GM12892 (cell line): ENCODE data around the gene FAM174C.
A peak's percentile ranks its signal among the peaks of the same experiment; 100 is the strongest.

Experiments
- DNase-seq: peaks from one replicate; pipeline ENCODE4 v3.0.0; 2011; ENCODE audit not compliant: insufficient read length
- FAIRE-seq: peaks from 2 replicates; lab custom pipeline; 2011; peaks lifted over from hg19 to GRCh38; lab: Jason Lieb, UNC
- POLR2A ChIP-seq: IDR thresholded peaks from 2 replicates; pipeline ENCODE4 v1.6.1; 2011; ENCODE audit warnings: low read depth, low read length, control low read depth
- POLR2AphosphoS5 ChIP-seq: IDR thresholded peaks from 2 replicates; pipeline ENCODE4 v1.6.1; 2011; ENCODE audit warnings: low read depth, low read length, control low read depth
- TAF1 ChIP-seq: IDR thresholded peaks from 2 replicates; pipeline ENCODE4 v1.6.1; 2011; ENCODE audit warnings: low read depth, mild to moderate bottlenecking, control low read depth, low read length, borderline replicate concordance

Gene FAM174C

DNA sequence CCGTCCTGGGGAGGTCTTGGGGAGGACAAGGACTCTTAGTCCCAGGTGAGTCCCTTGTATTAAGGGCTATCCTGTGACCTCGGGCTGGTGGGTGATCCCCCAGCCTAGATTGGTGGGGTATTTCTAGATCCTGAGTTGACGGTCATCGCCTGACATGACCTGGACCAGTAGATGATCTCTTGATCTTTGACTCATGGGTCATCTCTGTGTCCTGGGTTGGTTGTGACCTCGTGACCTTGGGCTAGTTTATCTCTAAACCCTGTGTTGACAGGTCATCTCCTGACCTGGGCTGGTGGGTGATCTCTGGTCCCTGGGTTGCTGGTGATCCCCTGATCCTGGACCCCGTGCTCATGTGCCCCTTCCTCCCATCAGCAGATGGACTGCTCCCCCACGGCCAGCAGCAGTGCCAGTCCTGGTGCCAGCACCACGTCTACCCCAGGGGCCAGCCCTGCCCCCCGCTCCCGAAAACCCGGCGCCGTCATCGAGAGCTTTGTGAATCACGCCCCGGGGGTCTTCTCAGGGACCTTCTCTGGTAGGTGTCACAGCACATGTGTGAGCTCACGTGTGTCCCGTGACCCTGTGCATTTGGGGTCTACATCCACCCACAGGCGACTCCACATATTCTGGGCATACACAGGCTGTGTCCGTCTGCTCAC lies 20.7 kb upstream of the FAM174C start:
- TF ChIP-seq POLR2AphosphoS5 (0 out of 2 replicates have a peak, but pooled peaks have one; percentile 39), TAF1 (no peak)
- DNase-seq, result no peak

DNA sequence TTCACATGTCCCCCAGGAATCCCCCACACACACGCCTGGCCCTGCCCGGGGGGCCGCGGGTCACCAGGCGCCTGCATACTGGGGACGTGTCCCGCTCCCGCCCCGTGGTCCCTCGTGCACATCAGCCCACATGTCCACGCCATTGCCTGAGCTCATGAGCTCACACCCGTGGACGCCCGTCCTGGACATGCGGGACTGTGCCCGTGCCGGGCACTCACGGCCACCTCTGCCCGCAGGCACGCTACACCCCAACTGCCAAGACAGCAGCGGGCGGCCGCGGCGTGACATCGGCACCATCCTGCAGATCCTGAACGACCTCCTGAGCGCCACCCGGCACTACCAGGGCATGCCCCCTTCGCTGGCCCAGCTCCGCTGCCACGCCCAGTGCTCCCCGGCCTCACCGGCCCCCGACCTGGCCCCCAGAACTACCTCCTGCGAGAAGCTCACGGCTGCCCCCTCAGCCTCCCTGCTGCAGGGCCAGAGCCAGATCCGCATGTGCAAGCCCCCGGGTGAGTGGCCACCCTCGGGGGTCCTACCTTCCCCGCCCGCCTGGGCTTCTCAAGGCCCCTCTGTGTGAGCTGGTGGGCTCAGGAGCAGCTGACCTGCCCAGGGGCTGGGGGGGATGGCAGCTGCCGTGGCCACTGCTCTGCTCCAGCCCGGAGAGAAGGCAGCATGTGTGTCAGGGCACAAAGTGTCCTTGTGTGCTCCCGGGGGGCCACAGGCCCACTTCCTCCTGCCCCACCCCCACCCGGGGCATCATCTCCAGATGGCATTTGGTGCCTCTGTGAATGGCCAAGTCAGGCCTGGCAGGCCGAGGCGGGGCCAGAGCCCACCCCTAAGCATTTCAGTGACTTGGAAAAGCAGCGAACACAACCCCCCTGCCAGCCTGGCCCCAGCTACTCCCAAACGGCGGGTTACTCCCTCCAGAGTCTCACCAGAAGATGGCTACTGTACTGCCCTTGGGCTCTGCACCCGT lies 19.9 kb upstream of the FAM174C start:
- TF ChIP-seq POLR2AphosphoS5 (no peak), TAF1 (no peak), POLR2A (no peak; the same call in 1 of the 2 replicates)

More for the DNA sequence above, 20.7 kb upstream of the FAM174C start:
- FAIRE-seq, result no peak

DNA sequence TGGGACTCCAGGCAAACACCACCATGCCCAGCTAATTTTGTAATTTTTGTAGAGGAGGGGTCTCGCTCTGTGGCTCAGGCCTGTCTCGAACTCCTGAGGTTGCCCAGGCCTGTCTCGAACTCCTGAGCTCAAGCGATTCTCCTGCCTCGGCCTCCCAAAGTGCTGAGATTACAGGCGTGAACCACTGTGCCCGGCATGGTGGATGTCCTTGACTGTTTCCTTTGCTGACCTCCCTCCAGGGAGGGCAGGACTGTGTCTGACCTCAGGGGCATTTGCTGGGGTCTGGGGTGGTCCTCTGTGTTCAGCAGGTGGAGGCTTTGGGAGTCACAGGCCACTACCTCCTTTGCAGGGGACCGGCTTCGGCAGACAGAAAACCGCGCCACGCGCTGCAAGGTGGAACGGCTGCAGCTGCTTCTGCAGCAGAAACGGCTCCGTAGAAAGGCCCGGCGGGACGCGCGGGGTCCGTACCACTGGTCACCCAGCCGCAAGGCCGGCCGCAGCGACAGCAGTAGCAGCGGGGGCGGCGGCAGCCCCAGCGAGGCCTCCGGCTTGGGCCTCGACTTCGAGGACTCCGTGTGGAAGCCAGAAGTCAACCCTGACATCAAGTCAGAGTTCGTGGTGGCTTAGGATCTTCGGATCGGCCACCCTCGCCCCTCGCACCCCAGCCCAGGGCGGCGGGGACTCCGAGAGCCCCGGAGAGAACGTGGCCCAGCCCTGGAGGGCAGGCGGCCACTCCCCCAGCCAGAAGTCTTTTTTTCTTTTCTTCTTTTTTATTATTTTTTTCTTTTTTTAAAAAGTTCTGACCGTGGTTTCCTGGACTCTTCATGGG lies 18.5 kb upstream of the FAM174C start:
- FAIRE-seq, result no peak
- TF ChIP-seq TAF1, result no peak
- no peak for TF ChIP-seq POLR2AphosphoS5
- no peak for TF ChIP-seq POLR2A
- DNase-seq, result no peak

More for the DNA sequence above, 19.9 kb upstream of the FAM174C start:
- FAIRE-seq (no peak), DNase-seq (no peak)

DNA sequence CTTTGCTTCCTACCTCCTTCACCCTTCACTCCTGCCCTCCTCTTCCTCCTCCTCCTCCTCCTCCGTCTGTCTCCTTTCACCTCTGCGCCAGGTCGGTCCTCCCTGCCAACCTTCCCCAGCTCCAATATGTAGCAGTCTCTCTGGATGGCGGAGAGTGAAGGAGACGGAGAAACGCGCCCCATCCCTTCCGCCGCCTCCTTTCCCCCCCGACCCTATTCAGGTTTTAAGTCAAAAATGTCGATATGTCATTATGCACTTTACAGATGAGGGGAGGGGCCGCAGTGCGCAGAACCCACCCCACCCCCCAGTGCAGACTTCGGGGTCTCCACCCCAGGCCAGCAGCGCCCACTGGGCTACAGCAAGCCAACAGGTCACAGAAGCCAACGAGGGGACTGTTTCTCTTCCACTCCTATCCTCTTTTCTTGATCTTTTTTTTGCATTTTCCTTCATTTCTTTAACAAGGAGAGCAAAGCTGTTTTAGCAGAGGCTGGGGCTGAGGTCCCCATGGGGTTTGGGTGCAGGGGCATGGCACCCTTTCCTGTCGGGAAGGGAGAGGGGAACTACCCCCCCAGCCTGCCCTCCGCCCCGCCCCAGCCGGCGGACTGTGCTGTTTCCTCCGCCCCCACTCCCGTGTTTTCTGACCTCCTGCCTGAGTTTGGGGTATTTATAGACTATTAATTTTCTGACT lies 17.7 kb upstream of the FAM174C start:
- DNase-seq, result no peak
- FAIRE-seq, result no peak
- TF ChIP-seq TAF1, result no peak
- no peak for TF ChIP-seq POLR2AphosphoS5
- TF ChIP-seq POLR2A, result no peak

DNA sequence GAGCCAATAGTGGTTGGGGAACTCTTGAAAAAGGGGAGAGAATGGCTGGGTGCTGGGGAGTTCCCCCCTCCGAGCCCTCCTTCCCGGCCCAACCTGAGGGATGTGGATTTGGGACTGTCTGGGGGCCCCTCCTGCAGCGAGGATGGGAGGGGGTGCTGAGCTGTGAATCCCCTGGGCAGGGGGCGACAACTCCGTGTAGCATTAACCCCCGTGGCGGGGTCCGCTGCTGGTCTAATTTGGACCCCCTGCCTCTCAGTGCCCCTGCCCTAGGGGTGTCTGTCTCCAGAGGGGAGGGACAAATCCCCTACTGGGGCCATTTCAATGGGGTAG lies 17.2 kb upstream of the FAM174C start:
- TF ChIP-seq TAF1 (no peak), POLR2AphosphoS5 (peak; percentile 71), POLR2A (peak; percentile 42; the same call in 1 of the 2 replicates)
- DNase-seq (no peak), FAIRE-seq (no peak)

DNA sequence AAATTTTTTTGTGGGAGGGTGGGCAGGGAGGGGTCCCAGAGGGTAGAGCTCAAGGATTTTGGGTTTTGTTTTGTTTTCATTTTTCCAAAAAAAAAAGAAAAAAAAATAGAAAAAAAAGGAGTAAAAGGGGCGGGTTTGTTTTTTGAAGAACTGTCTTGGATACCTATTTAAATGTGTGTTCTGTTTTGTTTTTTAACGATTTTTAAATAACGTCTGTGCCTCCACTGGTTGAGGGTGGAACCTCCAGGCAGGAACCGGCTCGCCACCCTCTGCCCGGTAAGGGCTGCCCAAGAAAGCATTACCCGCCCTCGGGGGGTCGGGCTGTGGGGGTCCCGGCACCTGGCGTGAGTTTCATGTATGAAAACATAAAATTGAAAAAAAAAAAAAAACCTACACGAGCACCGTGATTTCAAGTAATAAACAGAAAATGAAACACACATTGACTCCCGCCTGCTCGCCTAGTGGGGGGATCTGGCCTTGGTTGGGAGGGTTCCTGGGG lies 16.6 kb upstream of the FAM174C start:
- DNase-seq, result no peak
- no peak for FAIRE-seq
- TF ChIP-seq TAF1 (no peak), POLR2A (no peak), POLR2AphosphoS5 (no peak)

DNA sequence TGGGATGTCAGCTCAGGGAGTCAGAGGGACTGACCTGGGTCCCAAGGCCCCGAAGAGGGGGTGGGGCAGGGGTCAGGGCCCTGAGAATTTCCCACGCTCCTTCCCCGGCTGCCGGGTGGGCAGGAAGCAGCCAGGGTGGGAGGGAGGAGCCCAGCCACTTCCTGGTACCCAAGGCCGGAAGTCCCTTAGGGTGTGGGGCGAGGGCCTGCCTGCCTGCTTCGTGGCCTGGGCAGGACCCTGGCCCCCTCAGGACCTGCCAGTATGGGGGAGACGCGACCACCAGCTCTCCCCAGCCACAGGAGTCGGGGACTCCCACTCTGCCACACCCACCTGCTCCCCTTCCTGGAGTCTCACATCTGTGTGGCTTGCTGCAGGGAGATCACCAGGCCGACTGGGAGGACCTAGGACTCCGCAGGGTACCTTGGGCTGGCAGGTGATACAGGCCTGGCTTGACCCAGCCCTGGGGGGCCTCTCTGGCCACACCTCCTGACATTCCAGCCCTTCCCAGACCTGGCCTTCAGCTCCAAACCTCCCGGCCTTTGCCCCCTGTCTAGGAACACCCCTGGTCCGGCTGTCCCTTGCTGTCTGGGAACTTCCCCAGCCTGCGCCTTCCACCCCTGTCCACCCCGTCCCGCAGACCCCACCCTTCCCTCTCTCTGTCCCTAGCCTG lies 16.0 kb upstream of the FAM174C start:
- DNase-seq, result peak; percentile 81

DNA sequence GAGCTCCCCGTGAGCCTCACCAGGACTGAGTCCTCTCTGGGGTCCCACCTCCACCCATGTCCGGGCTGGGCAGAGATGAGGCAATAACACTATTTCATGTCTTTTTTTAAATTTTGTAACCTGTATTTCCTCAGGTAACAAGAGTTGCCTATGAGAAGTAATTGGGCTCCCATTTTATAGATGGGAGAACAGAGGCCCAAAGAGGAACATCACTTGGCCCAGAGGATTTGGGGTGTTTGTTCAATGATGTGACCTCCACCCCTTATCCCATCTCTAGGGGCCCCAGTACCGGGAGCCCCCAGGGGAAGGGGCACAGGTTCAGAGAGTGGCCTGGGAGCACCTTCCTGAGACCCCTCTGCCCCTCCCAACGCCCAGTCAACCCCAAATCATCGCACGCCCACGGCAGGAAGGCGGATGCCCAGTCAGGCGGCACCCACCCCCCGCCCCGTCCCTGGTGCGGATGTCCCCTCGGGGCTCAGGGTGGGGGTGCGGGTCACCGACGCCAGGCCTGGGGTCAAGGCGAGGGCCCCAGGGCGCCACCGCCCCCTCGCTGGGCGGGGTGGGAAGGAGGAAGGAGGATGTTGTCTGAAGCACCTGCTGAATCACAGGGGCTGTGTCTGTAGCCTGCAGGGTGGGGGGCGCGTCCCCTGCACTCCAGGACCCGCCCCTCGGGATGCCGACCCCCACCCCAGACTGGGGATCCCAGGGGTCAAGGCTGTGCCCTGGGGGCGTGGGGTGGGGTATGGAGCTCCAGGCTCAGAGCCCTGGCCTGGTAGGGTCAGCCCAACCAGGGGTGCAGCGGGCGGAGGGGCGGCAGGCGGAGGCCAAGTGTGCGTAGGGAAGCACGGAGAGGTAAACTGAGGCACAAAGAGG lies 15.2 kb upstream of the FAM174C start:
- FAIRE-seq (no peak), DNase-seq (no peak)
- no peak for TF ChIP-seq POLR2A
- TF ChIP-seq TAF1, result no peak
- TF ChIP-seq POLR2AphosphoS5, result no peak

More for the DNA sequence above, 16.0 kb upstream of the FAM174C start:
- TF ChIP-seq POLR2A, result peak; percentile 92
- peak; percentile 96 for TF ChIP-seq POLR2AphosphoS5
- TF ChIP-seq TAF1, result no peak
- peak; percentile 92 for FAIRE-seq

DNA sequence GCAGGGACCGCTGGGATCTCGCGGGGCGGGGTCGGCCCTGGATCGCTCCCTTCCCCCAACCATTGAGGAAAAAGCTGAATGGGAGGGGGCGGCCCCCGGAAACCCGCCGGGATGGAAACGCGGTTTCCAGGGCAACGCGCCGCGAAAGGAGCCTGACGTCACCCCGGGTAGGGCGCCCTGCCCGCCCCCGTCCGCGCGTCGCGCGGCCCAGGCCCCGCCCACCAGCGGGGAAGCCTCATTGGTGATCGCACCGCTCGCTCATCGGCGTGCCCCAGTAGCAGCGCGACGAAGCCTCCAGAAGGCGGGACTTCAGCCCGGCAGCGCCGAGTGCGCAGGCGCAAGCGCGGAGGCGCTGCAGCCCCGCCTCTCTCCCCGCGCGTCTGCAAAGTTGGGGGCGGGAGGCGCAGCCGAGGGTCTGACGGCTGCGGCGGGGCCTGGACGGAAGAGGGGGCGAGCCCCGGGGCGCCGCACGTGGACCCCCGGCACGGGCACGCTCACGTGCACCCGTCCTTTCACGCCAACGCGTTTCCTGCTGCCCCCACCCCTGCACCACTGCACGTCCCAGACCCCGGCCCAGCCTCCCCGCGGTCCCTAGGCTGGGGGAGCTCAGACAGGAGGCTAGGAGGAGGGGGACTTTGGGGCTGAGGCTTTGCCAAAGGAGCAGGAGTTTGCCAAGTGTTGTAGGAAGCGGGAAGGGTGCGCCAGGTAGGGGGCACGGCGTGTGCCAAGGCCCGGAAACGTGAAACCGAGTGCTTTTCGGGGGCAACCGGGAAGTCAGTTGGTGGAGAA lies 14.4 kb upstream of the FAM174C start:
- peak; percentile 97 for FAIRE-seq
- DNase-seq, result peak; percentile 98
- TF ChIP-seq TAF1 (0 out of 2 replicates have a peak, but pooled peaks have one; percentile 21), POLR2AphosphoS5 (no peak)

DNA sequence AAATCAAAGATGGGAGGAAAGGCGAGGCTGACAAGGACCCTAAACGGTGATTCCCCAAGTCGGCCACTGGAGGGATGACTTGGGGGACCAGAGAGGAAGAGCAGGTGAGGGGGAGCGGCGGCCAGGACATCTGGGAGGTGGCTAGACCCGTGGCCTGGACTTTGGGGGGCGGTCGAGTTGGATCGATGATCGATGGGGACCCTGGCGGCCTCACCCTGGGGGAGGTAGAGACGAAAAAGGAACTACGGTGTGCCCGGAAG lies 13.9 kb upstream of the FAM174C start:
- TF ChIP-seq POLR2AphosphoS5, result no peak
- TF ChIP-seq TAF1, result no peak
- TF ChIP-seq POLR2A, result no peak
- FAIRE-seq (no peak), DNase-seq (no peak)
